HG03097 (cell line): ENCODE measurements around the gene APH1B.

Source experiments
- ATAC-seq: cut with Tn5 transposase; IDR thresholded peaks from one replicate; pipeline ENCODE4 v1.9.1; 2021; ENCODE audit not compliant: unreplicated experiment, low FRiP score

Gene APH1B

GRCh38 chr15:63251701-63252100, 25.7 kb upstream of the APH1B start:
- ATAC-seq, result no peak

GRCh38 chr15:63252292-63252691, 25.1 kb upstream of the APH1B start:
- ATAC-seq, result no peak

GRCh38 chr15:63254991-63255390, 22.4 kb upstream of the APH1B start:
- no peak for ATAC-seq

GRCh38 chr15:63255489-63255990, 21.9 kb upstream of the APH1B start:
- ATAC-seq, result no peak

- no peak for ATAC-seq
These were observed 20.8 kb upstream of the APH1B start for GRCh38 chr15:63256433-63257274.

- no peak for ATAC-seq
These were observed 18.7 kb upstream of the APH1B start for GRCh38 chr15:63258658-63259057.

- ATAC-seq, result no peak
These were observed 16.6 kb upstream of the APH1B start for GRCh38 chr15:63260791-63261190.

GRCh38 chr15:63261311-63261710, 16.1 kb upstream of the APH1B start:
- ATAC-seq, result no peak

GRCh38 chr15:63263519-63263918, 13.9 kb upstream of the APH1B start:
- no peak for ATAC-seq

- no peak for ATAC-seq
These were observed 12.6 kb upstream of the APH1B start for GRCh38 chr15:63264688-63265293.

- no peak for ATAC-seq
These were observed 3.0 kb upstream of the APH1B start for GRCh38 chr15:63274427-63274826.

- peak; percentile 15 for ATAC-seq
These were observed 915 bp upstream of the APH1B start for GRCh38 chr15:63276342-63277037.

GRCh38 chr15:63277893-63278456, 570 bp downstream of the APH1B start:
- no peak for ATAC-seq

GRCh38 chr15:63283126-63283525, 5.7 kb downstream of the APH1B start:
- ATAC-seq, result no peak

GRCh38 chr15:63284335-63284734, 6.9 kb downstream of the APH1B start:
- ATAC-seq, result no peak

- no peak for ATAC-seq
These were observed 9.7 kb downstream of the APH1B start for GRCh38 chr15:63287109-63287508.

GRCh38 chr15:63288342-63288741, 10.9 kb downstream of the APH1B start:
- ATAC-seq, result no peak

GRCh38 chr15:63288778-63289378, 11.5 kb downstream of the APH1B start:
- no peak for ATAC-seq

GRCh38 chr15:63291507-63291906, 14.1 kb downstream of the APH1B start:
- no peak for ATAC-seq

GRCh38 chr15:63292241-63292640, 14.8 kb downstream of the APH1B start:
- ATAC-seq, result no peak

GRCh38 chr15:63292771-63293170, 15.4 kb downstream of the APH1B start:
- ATAC-seq, result no peak
